Esophagus muscularis mucosa (tissue), 4 donors: ENCODE measurements around the gene GEMIN5. TPM values are rescaled to one million over a fixed set of nuclear protein-coding genes. Genes with fewer than 3 reads are reported as not detected.

ENCODE experiments used
- DNase-seq: peaks from one replicate; pipeline ENCODE4 v3.0.0-alpha.2; 2017; ENCODE audit errors: extremely low spot score
- H3K27ac ChIP-seq, 4 donors: fragments of 200-600 bp; sonication (generic); replicated peaks in 1 of 4; 1 replicate in 3 of 4; 2 replicates in 1 of 4; pipeline ENCODE4 v1.5.1; 2016 to 2019; ENCODE audit warnings: mild to moderate bottlenecking in 1 of 4
- H3K27me3 ChIP-seq, 4 donors: fragments of 200-600 bp; sonication (generic); one replicate each; pipeline versions ENCODE4 v1.5.1 to v1.6.0; 2016 to 2019
- H3K36me3 ChIP-seq, 4 donors: fragments of 200-600 bp; sonication (generic); one replicate each; pipeline ENCODE4 v1.5.1; 2016 to 2019
- H3K4me1 ChIP-seq, 4 donors: fragments of 200-600 bp; sonication (generic); one replicate each; pipeline ENCODE4 v1.5.1; 2016 to 2019
- H3K4me3 ChIP-seq, 4 donors: fragments of 200-600 bp; sonication (generic); 1 replicate in 2 of 4; 2 replicates in 2 of 4; pipeline ENCODE4 v1.5.1; 2016 to 2019; ENCODE audit warnings: mild to moderate bottlenecking in 4 of 4, moderate library complexity in 1 of 4
- H3K9me3 ChIP-seq, 4 donors: fragments of 200-600 bp; sonication (generic); 1 replicate in 3 of 4; 2 replicates in 1 of 4; pipeline ENCODE4 v1.5.1; 2016 to 2019
- CTCF ChIP-seq, 3 experiments: fragments of 200-600 bp in 2 of 3; fragments of 450-650 bp in 1 of 3; sonication (generic) in 2 of 3; IDR thresholded peaks; one replicate each; pipeline ENCODE4 v1.5.1; 2017 to 2019; ENCODE audit warnings: antibody characterized with exemption in 3 of 3, mild to moderate bottlenecking in 2 of 3, moderate library complexity in 1 of 3
- EP300 ChIP-seq: sonication (generic); formaldehyde crosslinking; IDR thresholded peaks from one replicate; pipeline ENCODE4 v1.6.1; 2017; ENCODE audit warnings: antibody characterized with exemption
- POLR2A ChIP-seq: fragments of 450-650 bp; IDR thresholded peaks from one replicate; pipeline ENCODE4 v1.6.1; 2017; ENCODE audit warnings: antibody characterized with exemption, moderate library complexity, mild to moderate bottlenecking, low read depth
- POLR2AphosphoS5 ChIP-seq, 2 donors: sonication (generic); formaldehyde crosslinking; IDR thresholded peaks; one replicate each; pipeline ENCODE4 v1.6.1; 2017; ENCODE audit warnings: antibody characterized with exemption in 2 of 2
- WGBS: methylation state at CpG from one replicate; pipeline ENCODE4 v1.1.5; 2018; 5-methylcytosine and 5-hydroxymethylcytosine counted together
- intact Hi-C: fragments of 100-400 bp; cut with DNase I; formaldehyde crosslinking; loops from one replicate; pipeline ENCODE4 v1.15.1; 2023
- total RNA-seq, 4 donors: library from RNA; depleted of rRNA; stranded (reverse); fragments of >200 nt; gene quantifications; one replicate each; pipeline versions ENCODE4 v1.1.0 to v1.2.1, GENCODE V29; 2016

The GEMIN5 gene
- total RNA-seq, 4 donors from 2014 or later, result 14.1 to 20.4 (median 17.3) TPM

DNA sequence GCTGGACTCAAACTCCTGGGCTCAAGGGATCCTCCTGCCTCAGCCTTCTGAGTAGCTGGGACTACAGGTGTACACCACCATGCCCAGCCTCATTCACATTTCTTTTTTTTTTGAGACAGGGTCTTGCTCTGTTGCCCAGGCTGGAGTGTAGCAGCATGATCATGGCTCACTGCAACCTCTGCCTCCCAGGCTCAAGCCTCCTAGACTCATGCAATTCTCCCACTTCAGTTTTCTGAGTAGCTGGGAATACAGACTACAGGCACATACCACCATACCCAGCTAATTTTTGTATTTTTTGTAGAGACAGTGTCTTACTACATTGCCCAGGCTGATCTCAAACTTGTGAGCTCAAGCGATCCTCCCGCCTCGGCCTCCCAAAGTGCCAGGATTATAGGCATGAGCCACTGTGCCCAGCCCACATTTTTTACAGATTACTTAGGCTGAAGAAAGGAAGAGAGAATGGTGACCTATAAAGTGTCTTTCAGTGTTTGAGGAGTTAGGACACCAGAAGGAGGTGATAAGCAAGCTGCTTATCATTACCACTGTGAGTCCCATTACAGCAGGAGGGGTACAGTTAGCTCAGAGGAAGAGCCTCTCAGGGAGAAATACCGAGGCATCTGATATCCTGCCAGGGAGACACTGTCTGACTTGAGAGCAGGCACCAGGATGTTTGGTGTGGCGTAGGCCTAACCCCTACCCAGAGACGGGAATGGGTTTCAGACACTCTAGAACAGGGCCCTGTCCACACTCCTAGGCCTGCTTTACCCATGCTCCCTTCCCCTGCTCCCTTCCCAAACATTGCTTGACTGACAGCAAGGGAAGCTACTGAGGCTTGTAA is 97.4 kb downstream of the GEMIN5 start:
- DNase-seq, result no peak
- no peaks in the 10 kb centered on the region for H3K9me3 ChIP-seq
- H3K4me3 ChIP-seq, result no peak overlapping the region
- TF ChIP-seq POLR2A (no peak), CTCF (IDR thresholded peaks at IDR 0.05) (no peak), POLR2AphosphoS5 (IDR thresholded peaks at IDR 0.05) (no peak), EP300 (no peak)
- no peak overlapping the region for H3K27ac ChIP-seq
- 82% methylated on average over 6 of the region's 6 CpGs for WGBS
- peaks cover 0 to 33% (median 22%) of the 10 kb centered on the region in 4 donors for H3K36me3 ChIP-seq
- no peaks in the 10 kb centered on the region for H3K27me3 ChIP-seq
- peaks cover 15 to 27% (median 23%) of the 10 kb centered on the region in 4 donors for H3K4me1 ChIP-seq
- intact Hi-C loops, result no loop called here

Other genes with a start within 250 kb of the GEMIN5 start
- gene LARP1, start 182.8 kb downstream of the GEMIN5 start, total RNA-seq, result 100 to 1,000 TPM in 2 of 4 donors, 10 to 100 TPM in 2; 79.7 to 128 (median 101) TPM
- gene FAXDC2, start 87.6 kb downstream of the GEMIN5 start, total RNA-seq, result 10 to 100 TPM; 27.6 to 32.1 (median 29.5) TPM
- gene CNOT8, start 79.6 kb downstream of the GEMIN5 start, total RNA-seq, result 10 to 100 TPM; 41.1 to 72.6 (median 62.2) TPM
- gene MRPL22, start 2.9 kb upstream of the GEMIN5 start, total RNA-seq, result 10 to 100 TPM in 3 of 4 donors, 1 to 10 TPM in 1; 8.7 to 31.4 (median 17.2) TPM
- gene KIF4B, start 75.5 kb upstream of the GEMIN5 start, total RNA-seq, result under 1 TPM in 2 of 4 donors, not detected in 2; under 0.01 TPM